ENCODE data around the gene LILRB4.
"Not testable (repeated sequence)": the region's sequence is repeated elsewhere in the genome, so short reads cannot be mapped to it uniquely, and the experiment has no call there.

LILRB4 gene

DNA sequence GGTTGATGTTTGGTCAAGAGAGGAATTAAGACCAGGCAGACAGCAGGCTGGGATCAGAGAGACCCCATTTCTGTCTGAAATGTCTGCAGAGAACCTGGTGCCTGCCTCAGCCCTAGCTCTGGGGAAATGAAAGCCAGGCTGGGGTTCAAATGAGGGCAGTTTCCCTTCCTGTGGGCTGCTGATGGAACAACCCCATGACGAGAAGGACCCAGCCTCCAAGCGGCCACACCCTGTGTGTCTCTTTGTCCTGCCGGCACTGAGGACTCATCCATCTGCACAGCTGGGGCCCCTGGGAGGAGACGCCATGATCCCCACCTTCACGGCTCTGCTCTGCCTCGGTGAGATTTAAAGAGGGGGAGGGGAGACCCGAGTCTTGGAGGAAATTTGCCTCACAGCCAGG is at the start of gene LILRB4:
Gene LILRB4, plus strand, starts transcription at position 256 of the 400 bp plus-strand sequence. Its CDS starts 49 bp downstream, at position 305.
- no peak for DNase-seq (ENCODE audit: low read depth in 2 of 2)

GRCh38 chr19:54614726-54615125 is 48.1 kb upstream of the LILRB4 start:
- DNase-seq (ENCODE audit: low read depth in 2 of 2): no peak

DNA sequence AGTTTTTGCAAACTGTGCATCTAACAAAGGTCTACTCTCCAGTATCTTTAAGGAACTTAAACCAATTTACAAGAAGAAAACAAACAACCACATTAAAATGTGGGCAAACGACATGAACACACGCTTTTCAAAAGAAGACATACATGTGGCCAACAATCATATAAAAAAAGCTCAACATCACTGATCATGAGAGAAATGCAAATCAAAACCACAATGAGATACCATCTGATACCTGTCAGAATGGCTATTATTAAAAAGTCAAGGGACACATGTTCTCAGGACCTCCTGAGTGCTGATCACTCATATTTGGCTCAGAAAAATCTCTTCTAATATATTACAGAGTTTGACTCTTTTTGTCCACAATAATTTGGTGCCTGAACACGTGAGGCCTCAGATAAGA is 46.7 kb upstream of the LILRB4 start:
- no peak for DNase-seq (ENCODE audit: low read depth in 2 of 2)

GRCh38 chr19:54616821-54617560 is 45.8 kb upstream of the LILRB4 start:
- DNase-seq (ENCODE audit: low read depth in 2 of 2): no peak

- no peak for DNase-seq (ENCODE audit: low read depth in 2 of 2)
These were observed 42.3 kb upstream of the LILRB4 start for GRCh38 chr19:54620464-54620863.

DNA sequence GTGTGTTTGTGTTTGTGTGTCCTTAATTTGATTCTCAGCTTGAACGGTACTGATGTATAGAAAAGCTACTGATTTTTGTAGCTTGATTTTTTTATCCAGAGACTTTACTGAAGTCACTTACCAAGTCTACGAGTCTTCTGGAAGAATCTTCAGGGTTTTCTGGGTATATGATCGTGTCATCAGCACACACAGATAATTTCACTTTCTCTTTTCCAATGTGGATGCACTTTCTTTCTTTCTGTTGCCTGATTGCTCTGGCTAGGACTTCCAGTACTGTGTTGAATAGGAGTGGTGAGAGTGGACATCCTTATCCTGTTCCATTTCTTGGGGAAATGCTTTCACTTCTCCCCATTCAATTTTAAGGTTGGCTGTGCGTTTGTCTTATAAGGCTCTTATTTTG is 40.4 kb upstream of the LILRB4 start:
- DNase-seq (ENCODE audit: low read depth in 2 of 2): no peak

DNA sequence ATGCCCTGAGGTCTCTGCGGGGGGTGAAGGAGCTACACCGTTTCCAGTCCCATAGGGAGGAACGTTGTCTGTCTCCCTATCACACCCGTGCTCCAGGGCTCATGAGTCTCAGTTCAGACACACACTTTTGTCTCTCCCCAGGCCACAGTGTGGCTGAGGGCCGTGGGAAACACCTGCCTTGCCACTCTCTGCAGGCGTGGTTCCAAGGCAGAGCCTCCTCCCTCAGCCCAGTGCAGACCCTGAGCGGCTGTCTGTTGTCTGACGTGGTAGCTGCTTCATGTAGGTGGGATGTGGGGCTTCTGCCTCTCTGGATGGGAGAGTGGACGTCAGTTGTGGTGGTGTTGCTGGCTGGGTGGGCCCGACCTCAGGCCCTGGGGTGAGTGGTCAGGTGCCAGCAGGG is 38.6 kb upstream of the LILRB4 start:
- not testable (repeated sequence) for DNase-seq (ENCODE audit: low read depth in 2 of 2)

DNA sequence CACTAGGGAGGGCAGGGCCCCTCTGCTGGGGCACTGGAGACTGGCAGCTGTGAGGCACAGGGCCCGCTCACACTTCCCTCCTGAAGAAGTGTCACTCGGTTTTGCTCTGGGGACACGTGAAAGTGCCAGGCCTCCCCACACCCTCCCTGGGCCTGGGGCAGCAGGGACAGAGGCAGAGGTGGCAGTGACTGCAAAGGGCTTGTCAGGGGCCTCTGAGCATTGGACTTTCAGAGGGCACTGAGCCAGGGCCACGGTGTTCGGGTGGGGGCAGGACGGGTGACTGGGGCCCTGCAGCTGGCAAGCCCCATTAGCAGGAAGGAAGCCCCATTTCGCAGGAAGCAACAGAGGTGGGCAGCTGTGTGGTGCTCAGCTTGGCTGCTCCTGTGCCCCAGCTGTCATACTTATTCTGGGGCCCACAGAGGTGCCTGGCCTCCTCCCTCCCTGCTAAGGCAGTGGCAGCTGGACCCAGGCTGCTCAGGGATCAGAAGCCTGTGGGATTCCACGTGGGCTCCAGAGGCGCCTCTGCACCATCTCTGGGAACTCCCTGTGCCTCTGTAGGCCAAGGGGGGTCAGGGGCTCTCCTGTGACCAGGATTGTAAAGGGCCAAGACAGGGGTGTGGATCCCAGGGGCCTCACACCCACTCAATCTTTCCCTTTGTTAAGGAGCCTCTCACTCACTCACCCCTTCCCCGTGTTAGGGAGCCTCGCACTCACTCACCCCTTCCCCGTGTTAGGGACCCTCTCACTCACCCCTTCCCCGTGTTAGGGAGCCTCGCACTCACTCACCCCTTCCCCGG is 37.7 kb upstream of the LILRB4 start:
- not testable (repeated sequence) for DNase-seq (ENCODE audit: low read depth in 2 of 2)

- DNase-seq (ENCODE audit: low read depth in 2 of 2): no peak
These were observed 36.0 kb upstream of the LILRB4 start for GRCh38 chr19:54626757-54627156.

- not testable (repeated sequence) for DNase-seq (ENCODE audit: low read depth in 2 of 2)
These were observed 34.9 kb upstream of the LILRB4 start for GRCh38 chr19:54627912-54628311.

DNA sequence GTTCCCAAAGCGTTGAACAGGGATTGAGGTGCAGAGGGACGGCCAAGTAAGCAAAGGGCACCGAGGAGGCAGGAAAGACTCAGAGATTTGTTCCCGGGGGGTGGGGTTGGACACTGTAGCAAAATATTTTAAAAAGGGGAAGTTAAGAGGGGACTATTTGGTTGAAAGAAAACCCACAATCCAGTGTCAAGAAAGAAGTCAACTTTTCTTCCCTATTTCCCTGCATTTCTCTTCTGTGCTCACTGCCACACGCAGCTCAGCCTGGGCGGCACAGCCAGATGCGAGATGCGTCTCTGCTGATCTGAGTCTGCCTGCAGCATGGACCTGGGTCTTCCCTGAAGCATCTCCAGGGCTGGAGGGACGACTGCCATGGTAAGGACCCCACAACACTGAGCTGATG is 32.5 kb upstream of the LILRB4 start, which contains the start of gene LILRB1:
Gene LILRB1, plus strand, starts transcription at position 223 of the 400 bp plus-strand sequence. CDS start 590 bp downstream, outside the sequence.
- not testable (repeated sequence) for DNase-seq (ENCODE audit: low read depth in 2 of 2)

- no peak for DNase-seq (ENCODE audit: low read depth in 2 of 2)
These were observed 32.0 kb upstream of the LILRB4 start for GRCh38 chr19:54630782-54631181.

GRCh38 chr19:54631489-54632337 is 31.1 kb upstream of the LILRB4 start:
- not testable (repeated sequence) for DNase-seq (ENCODE audit: low read depth in 2 of 2)

- DNase-seq (ENCODE audit: low read depth in 2 of 2): not testable (repeated sequence)
These were observed 30.3 kb upstream of the LILRB4 start for GRCh38 chr19:54632517-54632916.

DNA sequence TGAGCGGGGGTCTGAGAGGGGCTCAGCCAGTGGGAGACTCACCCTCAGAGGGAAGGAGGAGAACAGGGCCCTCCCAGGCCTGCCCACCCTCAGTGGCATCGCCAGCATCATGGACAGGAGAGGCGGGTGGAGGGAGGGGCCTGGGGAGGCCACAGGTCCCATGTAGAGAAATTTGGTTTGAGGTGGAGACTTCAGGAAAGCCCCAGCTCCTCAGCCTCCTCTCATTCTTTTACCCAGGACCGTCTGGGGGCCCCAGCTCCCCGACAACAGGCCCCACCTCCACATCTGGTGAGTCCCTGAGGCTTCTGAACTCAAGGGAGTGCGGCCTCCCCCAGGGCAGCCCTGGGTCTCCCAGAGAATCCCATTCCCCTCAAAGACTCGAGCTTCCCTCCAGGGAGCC is 29.4 kb upstream of the LILRB4 start:
- DNase-seq (ENCODE audit: low read depth in 2 of 2): no peak

DNA sequence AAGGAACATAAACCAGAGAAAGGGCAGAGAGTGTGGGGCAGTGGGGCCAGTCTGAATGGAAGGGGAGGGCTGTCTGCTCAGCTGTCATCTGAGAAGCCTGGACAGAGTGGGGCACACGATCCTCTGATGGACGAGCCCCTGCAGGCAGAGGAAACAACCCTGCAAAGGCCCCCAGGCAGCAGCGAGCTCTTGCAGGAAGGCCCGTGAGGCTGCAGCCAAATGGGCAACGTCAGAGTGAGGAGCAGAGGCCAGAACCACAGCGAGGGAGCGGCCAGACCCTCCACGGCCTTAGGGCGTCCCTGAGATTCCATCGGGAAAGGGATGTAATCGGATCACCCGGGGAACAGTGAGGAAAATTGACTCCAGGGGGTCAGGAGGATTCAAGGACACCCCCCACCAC is 26.7 kb upstream of the LILRB4 start:
- DNase-seq (ENCODE audit: low read depth in 2 of 2): not testable (repeated sequence)

GRCh38 chr19:54638683-54639082 is 24.1 kb upstream of the LILRB4 start:
- no peak for DNase-seq (ENCODE audit: low read depth in 2 of 2)

DNA sequence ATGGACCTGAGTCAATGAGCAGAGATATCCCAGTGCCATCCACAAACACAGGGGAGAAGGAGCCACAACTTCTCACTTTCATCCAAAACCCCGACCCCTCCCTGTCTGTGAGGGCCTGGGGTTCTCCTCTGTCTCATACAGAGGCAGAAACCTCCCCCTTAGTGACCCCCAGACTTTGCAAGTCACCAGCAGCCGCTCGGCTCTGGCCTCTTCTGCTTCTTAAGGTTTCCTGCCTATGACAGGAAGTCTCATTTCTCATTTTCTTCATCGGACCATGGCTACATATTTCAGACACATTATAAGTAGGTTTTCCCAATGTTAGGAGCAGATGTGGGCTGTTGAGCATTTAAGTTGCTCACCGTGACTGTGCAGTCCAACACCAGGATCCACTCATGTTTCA is 19.8 kb upstream of the LILRB4 start:
- DNase-seq (ENCODE audit: low read depth in 2 of 2): not testable (repeated sequence)

DNA sequence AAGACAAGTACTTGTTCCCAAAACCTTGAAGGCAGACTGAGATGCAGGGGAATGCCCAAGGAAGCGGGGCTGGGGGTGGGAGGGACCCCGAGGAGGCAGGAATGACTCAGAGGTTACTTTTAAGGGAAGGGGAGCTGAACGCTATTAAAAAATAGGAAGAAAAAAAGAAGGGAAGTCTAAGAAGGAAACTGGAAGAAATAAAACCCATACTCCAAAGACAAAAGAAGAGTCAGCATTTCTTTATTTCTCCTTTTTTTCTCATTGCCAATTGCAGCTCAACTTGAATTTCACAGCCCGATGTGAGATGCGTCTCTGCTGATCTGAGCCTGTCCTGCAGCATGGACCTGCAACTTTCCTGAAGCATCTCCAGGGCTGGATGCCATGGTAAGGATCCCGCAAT is 19.2 kb upstream of the LILRB4 start:
- DNase-seq (ENCODE audit: low read depth in 2 of 2): not testable (repeated sequence)

DNA sequence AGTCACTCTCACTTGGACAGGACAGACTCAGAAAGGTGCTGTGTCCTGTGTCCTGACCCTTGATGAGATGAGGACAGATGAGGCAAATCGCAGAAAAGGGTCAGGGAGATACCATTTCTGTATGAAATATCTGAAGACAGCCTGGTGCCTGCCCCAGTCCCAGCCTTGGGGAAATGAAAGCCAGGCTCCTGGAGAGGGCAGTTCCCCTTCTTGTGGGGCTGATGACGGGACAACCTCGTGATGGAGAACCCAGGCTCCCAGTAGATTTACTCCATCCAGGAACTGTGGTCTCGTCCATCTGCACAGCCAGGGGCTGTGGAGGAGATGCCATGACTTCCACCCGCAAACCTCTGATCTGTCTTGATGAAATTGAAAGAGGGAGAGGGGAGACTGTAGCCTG is 18.7 kb upstream of the LILRB4 start:
- no peak for DNase-seq (ENCODE audit: low read depth in 2 of 2)

DNA sequence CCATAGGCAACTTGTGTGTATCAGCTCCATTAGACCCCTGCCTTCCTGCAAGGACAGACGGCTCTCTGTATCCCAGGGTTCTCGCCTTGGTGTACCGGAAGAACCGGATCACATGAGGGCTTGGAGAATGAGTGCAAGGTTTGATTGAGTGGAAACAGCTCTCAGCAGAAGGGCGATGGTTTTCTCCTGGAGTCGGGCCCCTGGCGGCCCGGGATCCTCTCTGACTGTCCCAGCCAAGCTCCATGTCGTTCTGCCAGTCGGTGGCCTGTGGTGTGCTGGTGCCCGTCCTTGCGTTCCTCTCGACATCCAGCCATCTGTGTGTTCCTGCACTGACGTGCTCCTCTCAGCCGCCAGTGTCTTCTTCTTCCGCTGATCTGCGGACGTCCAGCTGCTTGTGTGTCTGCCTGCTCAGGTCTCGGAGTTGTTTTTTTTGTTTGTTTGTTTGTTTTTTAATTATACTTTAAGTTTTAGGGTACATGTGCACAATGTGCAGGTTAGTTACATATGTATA is 16.4 kb upstream of the LILRB4 start:
- no peak for DNase-seq (ENCODE audit: low read depth in 2 of 2)

DNA sequence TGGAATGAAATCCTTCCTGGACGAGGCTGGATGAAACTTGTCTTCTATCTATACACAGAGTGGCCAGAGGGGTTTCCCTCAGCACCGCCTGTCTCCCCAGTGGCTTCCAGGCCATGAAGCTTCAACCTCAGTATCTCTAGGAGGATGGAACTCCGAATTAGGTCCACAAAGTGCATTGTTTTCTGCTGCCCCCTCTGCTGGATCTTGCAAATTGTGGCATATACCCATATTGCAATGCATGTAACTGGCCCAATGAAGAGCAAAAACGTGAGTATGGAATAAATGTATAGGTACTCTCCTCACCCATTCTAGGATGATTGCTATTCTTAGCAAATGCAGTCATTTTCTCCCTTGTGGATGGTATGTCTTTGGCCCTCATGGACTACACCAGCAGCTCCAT is 14.7 kb upstream of the LILRB4 start:
- DNase-seq (ENCODE audit: low read depth in 2 of 2): no peak
